HepG2 (cell line): ENCODE measurements around the gene SOCS3. TPM values are rescaled to one million over a fixed set of nuclear protein-coding genes. Genes with fewer than 3 reads are reported as not detected.

Experiments used
- ARID5B ChIP-seq: IDR thresholded peaks from 2 replicates; pipeline ENCODE4 v1.4.0; 2020; ENCODE audit warnings: mild to moderate bottlenecking, missing genetic modification reagents
- FOXC1 ChIP-seq: sonication (generic); formaldehyde crosslinking; IDR thresholded peaks from 2 replicates; pipeline ENCODE4 v1.8.0; 2022; ENCODE audit warnings: mild to moderate bottlenecking, missing genetic modification reagents, borderline replicate concordance
- HINFP ChIP-seq: sonication (generic); formaldehyde crosslinking; IDR thresholded peaks from 2 replicates; pipeline ENCODE4 v1.4.0; 2020; ENCODE audit warnings: low read depth, mild to moderate bottlenecking, missing genetic modification reagents
- HNRNPH1 ChIP-seq: fragments of 200-400 bp; formaldehyde crosslinking; optimal IDR thresholded peaks from 2 replicates; pipeline ENCODE3; 2017; ENCODE audit warnings: mild to moderate bottlenecking, low read depth, low read length
- KLF15 ChIP-seq: sonication (generic); formaldehyde crosslinking; IDR thresholded peaks from 2 replicates; pipeline ENCODE4 v1.8.1; 2023; ENCODE audit warnings: borderline replicate concordance, mild to moderate bottlenecking, inconsistent platforms, missing genetic modification reagents, mixed read lengths
- KMT2A ChIP-seq: sonication (generic); formaldehyde crosslinking; IDR thresholded peaks from 2 replicates; pipeline ENCODE4 v1.4.0; 2020; ENCODE audit warnings: missing genetic modification reagents
- MNT ChIP-seq: fragments of 450-650 bp; IDR thresholded peaks from 2 replicates; pipeline ENCODE4 v1.6.1; 2016
- NCOA2 ChIP-seq: sonication (generic); formaldehyde crosslinking; IDR thresholded peaks from 2 replicates; pipeline ENCODE4 v1.8.0; 2022; ENCODE audit warnings: inconsistent platforms
- NR2F1 ChIP-seq, 2 experiments: fragments of 450-650 bp in 1 of 2; formaldehyde crosslinking in 1 of 2; IDR thresholded peaks; 2 replicates each; pipeline versions ENCODE4 v1.5.0 to v1.6.1; 2016 to 2020; ENCODE audit warnings: mild to moderate bottlenecking in 1 of 2, missing compliant biosample characterization in 1 of 2, missing genetic modification reagents in 1 of 2, moderate library complexity in 1 of 2
- SETDB1 ChIP-seq: sonication (generic); formaldehyde crosslinking; IDR thresholded peaks from 2 replicates; pipeline ENCODE4 v1.5.1; 2020; ENCODE audit warnings: missing genetic modification reagents, mild to moderate bottlenecking, borderline replicate concordance
- SP1 ChIP-seq, 2 experiments: fragments of 450-650 bp in 1 of 2; sonication (generic) in 1 of 2; formaldehyde crosslinking in 1 of 2; IDR thresholded peaks; 2 replicates each; pipeline versions ENCODE4 v1.4.0 to v1.6.1; 2016 to 2020; ENCODE audit warnings: missing genetic modification reagents in 1 of 2
- SYNCRIP ChIP-seq: fragments of 200-400 bp; formaldehyde crosslinking; IDR thresholded peaks from 2 replicates; pipeline ENCODE4 v1.6.1; 2018; ENCODE audit warnings: mild to moderate bottlenecking, low read depth, low read length; ENCODE audit not compliant: insufficient read depth
- ZBTB37 ChIP-seq: sonication (generic); formaldehyde crosslinking; IDR thresholded peaks from 2 replicates; pipeline ENCODE4 v1.4.0; 2020; ENCODE audit warnings: mild to moderate bottlenecking, missing genetic modification reagents
- ZKSCAN8 ChIP-seq: IDR thresholded peaks from 2 replicates; pipeline ENCODE4 v1.6.1; 2016; ENCODE audit warnings: borderline replicate concordance, missing genetic modification reagents, missing compliant biosample characterization
- ZMAT3 ChIP-seq: sonication (generic); formaldehyde crosslinking; conservative IDR thresholded peaks from 2 replicates; pipeline ENCODE4 v1.7.0; 2021; ENCODE audit warnings: missing genetic modification reagents
- ZNF276 ChIP-seq: sonication (generic); formaldehyde crosslinking; IDR thresholded peaks from 2 replicates; pipeline ENCODE4 v1.4.0; 2020; ENCODE audit warnings: mild to moderate bottlenecking, low read depth, missing genetic modification reagents
- ZNF747 ChIP-seq: sonication (generic); formaldehyde crosslinking; IDR thresholded peaks from 2 replicates; pipeline ENCODE4 v1.8.1; 2023; ENCODE audit warnings: missing genetic modification reagents, mild to moderate bottlenecking, borderline replicate concordance
- polyA plus RNA-seq, 8 experiments: library from polyadenylated mRNA; depleted of rRNA in 3 of 8; stranded (reverse) in 7 of 8; unstranded in 1 of 8; fragments of >200 nt; fragmentation: Illumina TruSeq in 4 of 8; extraction: Trizol in 4 of 8; gene quantifications; 2 replicates each; pipeline versions ENCODE4 v1.2.1 to v1.2.3, GENCODE V29; 2011 to 2016; ENCODE audit warnings: low read depth in 4 of 8, missing spikeins in 1 of 8, mixed read lengths in 1 of 8; ENCODE audit not compliant: insufficient read depth in 1 of 8
- total RNA-seq, 5 experiments: library from RNA; depleted of rRNA; stranded (reverse); fragments of >200 nt; fragmentation: Illumina TruSeq; extraction: Trizol; gene quantifications; 2 replicates each; pipeline ENCODE4 v1.2.3, GENCODE V29; 2016; ENCODE audit warnings: low read depth in 1 of 5

SOCS3 gene
- total and polyA plus RNA-seq, 2 of the 13 experiments (the other 11 are each of a cell fraction or from before 2014, with no cell fraction given): 0.77 to 2.4 TPM

- TF ChIP-seq MNT (no peak), NCOA2 (CRISPR knock-in tag) (peak; percentile 35; the same call in 1 of the 2 replicates), SETDB1 (CRISPR knock-in tag) (no peak), ZMAT3 (CRISPR knock-in tag) (no peak), FOXC1 (CRISPR knock-in tag) (peak; percentile 73; the same call in 1 of the 2 replicates), NR2F1 (CRISPR knock-in tag; IDR thresholded peaks at IDR 0.05) (no peak), ARID5B (CRISPR knock-in tag) (peak; percentile 65), SYNCRIP (no peak), ZKSCAN8 (CRISPR knock-in tag) (0 out of 2 replicates have a peak, but pooled peaks have one; percentile 56), HINFP (no peak; the same call in 1 of the 2 replicates), ZNF747 (CRISPR knock-in tag) (0 out of 2 replicates have a peak, but pooled peaks have one; percentile 45), ZBTB37 (CRISPR knock-in tag) (peak; percentile 37; the same call in 1 of the 2 replicates), KLF15 (CRISPR knock-in tag) (peak; percentile 50; the same call in 1 of the 2 replicates), ZNF276 (no peak), HNRNPH1 (no peak), KMT2A (0 out of 2 replicates have a peak, but pooled peaks have one; percentile 37), SP1 (IDR thresholded peaks at IDR 0.05) (no peak), SP1 (CRISPR knock-in tag; IDR thresholded peaks at IDR 0.05) (peak; percentile 38; the same call in 1 of the 2 replicates)
Measured at GRCh38 chr17:78360371-78361224, 721 bp upstream of the SOCS3 start (continued).
